IMR-90 (cell line): ENCODE results near the gene CGNL1. TPM values are rescaled to one million over a fixed set of nuclear protein-coding genes. Genes with fewer than 3 reads are reported as not detected.

ENCODE experiments used
- ATAC-seq: fragments of 200-7000 bp; cut with Tn5 transposase; 2 replicates; pipeline ENCODE4 v1.9.1; 2020; ENCODE audit warnings: low read depth, mild to moderate bottlenecking, moderate library complexity
- BruUV-seq: library from RNA; stranded (reverse); fragments of 400-500 nt; replicated peaks from 2 replicates; lab custom pipeline; 2021; lab: Mats Ljungman, UMichigan
- CTCF ChIA-PET: fragments of 300-600 bp; formaldehyde crosslinking; extraction: SDS; loops from one replicate; lab custom pipeline; 2021; ENCODE audit warnings: antibody characterized with exemption; lab: Yijun Ruan, JAX
- POLR2A ChIA-PET: fragments of 300-600 bp; sonication (Branson Sonifier 250); formaldehyde crosslinking; loops from one replicate; lab custom pipeline; 2022; ENCODE audit warnings: antibody characterized with exemption; ENCODE audit not compliant: unreplicated experiment; lab: Charles Lee
- DNase-seq: peaks from one replicate; pipeline ENCODE4 v3.0.0; 2013
- H2AFZ ChIP-seq: replicated peaks from 2 replicates; pipeline ENCODE3; 2013; ENCODE audit warnings: low read length, mild to moderate bottlenecking; ENCODE audit not compliant: poor library complexity
- H2AK5ac ChIP-seq: 2 replicates; pipeline ENCODE4 v1.6.1; 2013; ENCODE audit warnings: low read depth, low read length, inconsistent platforms
- H2AK9ac ChIP-seq: replicated peaks from 2 replicates; pipeline ENCODE3; 2013; ENCODE audit warnings: mild to moderate bottlenecking, low read depth, low read length, moderate library complexity; ENCODE audit not compliant: poor library complexity
- H2BK120ac ChIP-seq: 2 replicates; pipeline ENCODE4 v1.6.1; 2013; ENCODE audit warnings: low read depth, low read length, inconsistent platforms
- H2BK15ac ChIP-seq: 3 replicates; pipeline ENCODE4 v1.6.1; 2013; ENCODE audit warnings: low read depth, low read length, inconsistent platforms
- H2BK20ac ChIP-seq: 2 replicates; pipeline ENCODE4 v1.6.1; 2013; ENCODE audit warnings: low read depth, mild to moderate bottlenecking, inconsistent platforms, low read length, moderate library complexity
- H2BK5ac ChIP-seq: 2 replicates; pipeline ENCODE4 v1.6.1; 2013; ENCODE audit warnings: mild to moderate bottlenecking, low read depth, low read length, inconsistent platforms; ENCODE audit not compliant: poor library complexity, severe bottlenecking
- H3K14ac ChIP-seq: replicated peaks from 2 replicates; pipeline ENCODE4 v1.6.1; 2013; ENCODE audit warnings: low read depth, low read length, inconsistent platforms
- H3K18ac ChIP-seq: 2 replicates; pipeline ENCODE4 v1.6.1; 2013; ENCODE audit warnings: low read depth, low read length, control low read depth
- H3K23ac ChIP-seq: 2 replicates; pipeline ENCODE4 v1.6.1; 2013; ENCODE audit warnings: low read depth, low read length, inconsistent platforms
- H3K27ac ChIP-seq: 2 replicates; pipeline ENCODE4 v1.5.1; 2013; ENCODE audit warnings: mild to moderate bottlenecking, control low read depth, low read length; ENCODE audit not compliant: insufficient read depth
- H3K27me3 ChIP-seq: 2 replicates; pipeline ENCODE4 v1.6.1; 2013; ENCODE audit warnings: low read length; ENCODE audit not compliant: control insufficient read depth, insufficient read depth
- H3K36me3 ChIP-seq: 2 replicates; pipeline ENCODE4 v1.6.1; 2013; ENCODE audit warnings: low read length, mixed read lengths; ENCODE audit not compliant: control insufficient read depth, insufficient read depth
- H3K4ac ChIP-seq: 2 replicates; pipeline ENCODE4 v1.6.1; 2013; ENCODE audit warnings: low read depth, low read length, inconsistent platforms
- H3K4me1 ChIP-seq: 2 replicates; pipeline ENCODE4 v1.6.1; 2013; ENCODE audit warnings: low read length, mixed read lengths; ENCODE audit not compliant: control insufficient read depth, insufficient read depth
- H3K4me2 ChIP-seq: 2 replicates; pipeline ENCODE4 v1.6.1; 2013; ENCODE audit warnings: low read depth, mild to moderate bottlenecking, control low read depth, low read length, moderate library complexity
- H3K4me3 ChIP-seq: 2 replicates; pipeline ENCODE4 v1.5.1; 2013; ENCODE audit warnings: low read depth, mild to moderate bottlenecking, control low read depth, low read length, moderate library complexity; ENCODE audit not compliant: insufficient read depth
- H3K56ac ChIP-seq: 2 replicates; pipeline ENCODE4 v1.6.1; 2013; ENCODE audit warnings: low read length, inconsistent platforms; ENCODE audit not compliant: insufficient read depth; ENCODE audit errors: extremely low read depth
- H3K79me1 ChIP-seq, 2 experiments: 2 replicates each; pipeline ENCODE4 v1.6.1; 2013; ENCODE audit warnings: low read length in 2 of 2, inconsistent platforms in 1 of 2, low read depth in 1 of 2
- H3K9ac ChIP-seq: 2 replicates; pipeline ENCODE4 v1.6.1; 2013; ENCODE audit warnings: low read depth, low read length, control low read depth
- H3K9me1 ChIP-seq: 2 replicates; pipeline ENCODE4 v1.6.1; 2013; ENCODE audit warnings: low read length, inconsistent platforms; ENCODE audit not compliant: insufficient read depth
- H3K9me3 ChIP-seq: 2 replicates; pipeline ENCODE4 v1.6.1; 2013; ENCODE audit warnings: low read length; ENCODE audit not compliant: control insufficient read depth, insufficient read depth
- H4K20me1 ChIP-seq: 2 replicates; pipeline ENCODE4 v1.6.1; 2013; ENCODE audit warnings: low read length, inconsistent platforms; ENCODE audit not compliant: insufficient read depth
- H4K5ac ChIP-seq: 2 replicates; pipeline ENCODE4 v1.6.1; 2013; ENCODE audit warnings: mild to moderate bottlenecking, low read depth, low read length, control low read depth
- H4K8ac ChIP-seq, 2 experiments: 2 replicates each; pipeline ENCODE4 v1.6.1; 2013; ENCODE audit warnings: low read depth in 2 of 2, low read length in 2 of 2, control low read depth in 1 of 2, inconsistent platforms in 1 of 2
- H4K91ac ChIP-seq: 2 replicates; pipeline ENCODE4 v1.6.1; 2013; ENCODE audit warnings: low read depth, low read length, inconsistent platforms; ENCODE audit not compliant: insufficient read depth
- BHLHE40 ChIP-seq: fragments of 150-350 bp; IDR thresholded peaks from 2 replicates; pipeline ENCODE4 v1.6.1; 2016; ENCODE audit warnings: mild to moderate bottlenecking, low read depth, low read length
- CEBPB ChIP-seq: IDR thresholded peaks from 2 replicates; pipeline ENCODE4 v1.6.1; 2012; ENCODE audit warnings: low read depth, low read length, improper control_type of control experiment
- CHD1 ChIP-seq: IDR thresholded peaks from 2 replicates; pipeline ENCODE4 v1.6.1; 2012; ENCODE audit warnings: low read depth, low read length, improper control_type of control experiment
- CTCF ChIP-seq: conservative IDR thresholded peaks from 2 replicates; pipeline ENCODE4 v1.5.1; 2012; ENCODE audit warnings: mild to moderate bottlenecking, low read depth, low read length, improper control_type of control experiment
- MAFK ChIP-seq: IDR thresholded peaks from 2 replicates; pipeline ENCODE4 v1.6.1; 2012; ENCODE audit warnings: low read depth, low read length, improper control_type of control experiment
- MAZ ChIP-seq: IDR thresholded peaks from 2 replicates; pipeline ENCODE4 v1.6.1; 2012; ENCODE audit warnings: low read depth, mild to moderate bottlenecking, low read length, improper control_type of control experiment, moderate library complexity, borderline replicate concordance
- POLR2A ChIP-seq: IDR thresholded peaks from 2 replicates; pipeline ENCODE4 v1.6.1; 2012; ENCODE audit warnings: mild to moderate bottlenecking, low read depth, low read length
- RCOR1 ChIP-seq: IDR thresholded peaks from 2 replicates; pipeline ENCODE4 v1.6.1; 2012; ENCODE audit warnings: mild to moderate bottlenecking, low read length, improper control_type of control experiment; ENCODE audit not compliant: insufficient replicate concordance
- RFX5 ChIP-seq: IDR thresholded peaks from 2 replicates; pipeline ENCODE4 v1.8.0; 2012; ENCODE audit warnings: low read depth, mild to moderate bottlenecking, low read length, moderate library complexity
- SMC3 ChIP-seq: fragments of 150-350 bp; IDR thresholded peaks from 2 replicates; pipeline ENCODE4 v1.6.1; 2016; ENCODE audit warnings: low read depth, mild to moderate bottlenecking, antibody characterized with exemption, low read length, moderate library complexity
- WGBS, 2 experiments: methylation state at CpG; one replicate each; pipeline versions ENCODE4 v1.1.5 to v1.1.7; 2013; ENCODE audit warnings: missing lambda C conversion rate in 2 of 2; ENCODE audit not compliant: insufficient read length in 1 of 2; ENCODE audit errors: extremely low coverage in 2 of 2; 5-methylcytosine and 5-hydroxymethylcytosine counted together
- dilution Hi-C: fragments of 300-500 bp; cut with HindIII; formaldehyde crosslinking; loops from one replicate; pipeline ENCODE4 v1.14.3; 2018; ENCODE audit warnings: low sequenced_read_pairs; ENCODE audit not compliant: unreplicated experiment
- in situ Hi-C: fragments of 300-500 bp; cut with MboI; formaldehyde crosslinking; loops from 3 replicates; pipeline ENCODE4 v1.14.3; 2019; ENCODE audit warnings: low sequenced_read_pairs, inconsistent platforms, mixed read lengths
- intact Hi-C: fragments of 100-400 bp; cut with micrococcal nuclease; formaldehyde crosslinking; loops from 2 replicates; pipeline ENCODE4 v1.10.0; 2022
- polyA plus RNA-seq, 3 experiments: library from polyadenylated mRNA; depleted of rRNA; stranded (reverse); fragments of >200 nt; gene quantifications; 2 replicates each; pipeline ENCODE4 v1.2.3, GENCODE V29; 2012; ENCODE audit warnings: low replicate concordance in 1 of 3
- total RNA-seq: library from RNA; depleted of rRNA; stranded (reverse); fragments of >200 nt; gene quantifications from 2 replicates; pipeline ENCODE4 v1.2.3, GENCODE V29; 2012

Gene CGNL1
- total and polyA plus RNA-seq, 2 of the 4 experiments (the other 2 are of a cell fraction) = 0.07 to 0.18 TPM

GRCh38 chr15:57410373-57410772, 34.1 kb downstream of the CGNL1 start:
- no peaks in the 10 kb centered on the region for H3K36me3 ChIP-seq
- BruUV-seq = no TSS peak
- H3K4ac ChIP-seq = no peak overlapping the region
- DNase-seq (no peak), ATAC-seq (no peak)
- H3K9ac ChIP-seq = no peak overlapping the region
- dilution Hi-C loops (no loop called here), intact Hi-C loops (no loop called here), in situ Hi-C loops (no loop called here)
- CTCF ChIA-PET = no interaction called here
- H2AFZ ChIP-seq = no peak overlapping the region
- no peak overlapping the region for H2BK15ac ChIP-seq
- H3K18ac ChIP-seq = no peak overlapping the region
- H3K9me3 ChIP-seq = no peaks in the 10 kb centered on the region
- no peaks in the 10 kb centered on the region for H3K4me1 ChIP-seq
- TF ChIP-seq CTCF = no peak
- no peak for TF ChIP-seq SMC3
- TF ChIP-seq RCOR1 = no peak
- TF ChIP-seq POLR2A = no peak
- TF ChIP-seq RFX5 = no peak
- TF ChIP-seq CEBPB = no peak
- TF ChIP-seq CHD1 = no peak
- no peak for TF ChIP-seq BHLHE40
- no peak for TF ChIP-seq MAZ
- TF ChIP-seq MAFK = no peak
- POLR2A ChIA-PET = no interaction called here
- no peak overlapping the region for H3K4me2 ChIP-seq
- no peak overlapping the region for H3K23ac ChIP-seq
- H2AK5ac ChIP-seq = no peak overlapping the region
- H4K20me1 ChIP-seq = no peaks in the 10 kb centered on the region
- H4K5ac ChIP-seq = no peak overlapping the region
- no peak overlapping the region for H4K91ac ChIP-seq
- no peak overlapping the region for H3K56ac ChIP-seq
- no CpG with 5 or more reads among the region's 3 CpGs for WGBS, 2 experiments
- peaks cover 28% of the 10 kb centered on the region for H3K27me3 ChIP-seq
- H3K14ac ChIP-seq = no peak overlapping the region
- no peak overlapping the region for H2BK5ac ChIP-seq
- H3K4me3 ChIP-seq = no peak overlapping the region
- H4K8ac ChIP-seq = no peak overlapping the region
- no peaks in the 10 kb centered on the region for H3K9me1 ChIP-seq
- H2BK20ac ChIP-seq = no peak overlapping the region
- no peak overlapping the region for H2AK9ac ChIP-seq
- H3K27ac ChIP-seq = no peak overlapping the region
- no peak overlapping the region for H2BK120ac ChIP-seq
- H3K79me1 ChIP-seq = no peaks in the 10 kb centered on the region
